NB4 (cell line): ENCODE measurements around the gene STARD3.

Source experiments
- MYC ChIP-seq: IDR thresholded peaks from 2 replicates; pipeline ENCODE4 v1.6.1; 2011; ENCODE audit warnings: low read depth, low read length
- POLR2A ChIP-seq: IDR thresholded peaks from 2 replicates; pipeline ENCODE4 v1.6.1; 2011; ENCODE audit warnings: mild to moderate bottlenecking; ENCODE audit not compliant: insufficient read length; ENCODE audit errors: extremely low read depth
- TF ChIP-seq, protein P1 (sequence below): IDR thresholded peaks from one replicate; pipeline ENCODE4 v1.5.1; 2012; ENCODE audit warnings: low read depth, low read length
- TF ChIP-seq, protein P2 (sequence below): IDR thresholded peaks from 2 replicates; pipeline ENCODE4 v1.6.1; 2011; ENCODE audit warnings: low read depth, low read length

DNA sequence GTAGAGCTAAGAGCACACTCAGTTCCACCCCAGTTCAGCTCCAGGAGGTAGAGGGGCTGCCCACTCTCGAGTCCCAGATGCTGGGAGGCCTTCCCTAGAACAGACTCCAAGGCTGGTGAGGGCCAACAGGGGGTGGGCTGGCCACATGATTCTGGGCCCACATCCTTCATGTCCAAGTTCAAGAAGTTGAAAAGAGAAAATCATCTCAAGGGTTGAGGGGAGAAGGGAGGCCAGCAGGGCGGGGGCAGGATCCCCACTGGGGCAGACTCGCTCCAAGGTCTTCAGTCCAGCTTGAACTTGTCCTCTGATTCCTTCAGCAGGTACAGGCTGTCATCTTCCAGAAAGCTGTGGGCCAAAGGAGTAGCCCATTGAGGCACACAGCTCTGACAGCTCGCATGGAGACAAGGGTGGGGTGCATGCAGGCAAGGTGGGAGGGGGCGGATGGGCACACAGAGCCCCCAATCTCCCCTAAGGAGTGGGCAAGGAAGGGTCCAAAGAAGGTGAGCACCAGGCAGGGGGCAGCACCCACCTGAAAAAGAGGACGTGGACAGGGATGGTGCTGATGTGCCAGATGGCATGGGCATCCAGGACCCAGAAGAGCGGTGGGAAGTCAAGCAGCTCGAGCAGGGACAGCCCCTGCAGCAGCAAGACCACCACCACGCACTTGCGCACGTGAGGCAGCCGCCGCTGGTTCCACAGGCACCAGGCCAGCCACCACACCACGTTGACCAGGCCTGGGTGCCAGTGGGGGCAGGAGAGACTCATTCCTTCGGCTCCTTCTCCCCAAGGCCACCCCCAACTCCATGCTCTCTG lies 35.8 kb downstream of the STARD3 start:
- TF ChIP-seq, protein P1, sequence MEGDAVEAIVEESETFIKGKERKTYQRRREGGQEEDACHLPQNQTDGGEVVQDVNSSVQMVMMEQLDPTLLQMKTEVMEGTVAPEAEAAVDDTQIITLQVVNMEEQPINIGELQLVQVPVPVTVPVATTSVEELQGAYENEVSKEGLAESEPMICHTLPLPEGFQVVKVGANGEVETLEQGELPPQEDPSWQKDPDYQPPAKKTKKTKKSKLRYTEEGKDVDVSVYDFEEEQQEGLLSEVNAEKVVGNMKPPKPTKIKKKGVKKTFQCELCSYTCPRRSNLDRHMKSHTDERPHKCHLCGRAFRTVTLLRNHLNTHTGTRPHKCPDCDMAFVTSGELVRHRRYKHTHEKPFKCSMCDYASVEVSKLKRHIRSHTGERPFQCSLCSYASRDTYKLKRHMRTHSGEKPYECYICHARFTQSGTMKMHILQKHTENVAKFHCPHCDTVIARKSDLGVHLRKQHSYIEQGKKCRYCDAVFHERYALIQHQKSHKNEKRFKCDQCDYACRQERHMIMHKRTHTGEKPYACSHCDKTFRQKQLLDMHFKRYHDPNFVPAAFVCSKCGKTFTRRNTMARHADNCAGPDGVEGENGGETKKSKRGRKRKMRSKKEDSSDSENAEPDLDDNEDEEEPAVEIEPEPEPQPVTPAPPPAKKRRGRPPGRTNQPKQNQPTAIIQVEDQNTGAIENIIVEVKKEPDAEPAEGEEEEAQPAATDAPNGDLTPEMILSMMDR, result no peak
- TF ChIP-seq POLR2A, result no peak
- TF ChIP-seq MYC, result no peak
- TF ChIP-seq, protein P2, sequence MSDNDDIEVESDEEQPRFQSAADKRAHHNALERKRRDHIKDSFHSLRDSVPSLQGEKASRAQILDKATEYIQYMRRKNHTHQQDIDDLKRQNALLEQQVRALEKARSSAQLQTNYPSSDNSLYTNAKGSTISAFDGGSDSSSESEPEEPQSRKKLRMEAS, result no peak
